ENCODE results near the gene UPK2. TPM values are rescaled to one million over a fixed set of nuclear protein-coding genes. Genes with fewer than 3 reads are reported as not detected.

UPK2 gene
- total RNA-seq = not detected

GRCh38 chr11:118956094-118956846 lies at the start of gene UPK2:
TSS of gene UPK2 (plus strand) at chr11:118956298. CDS start at chr11:118956351, 53 bp downstream.
- Histone ChIP-seq H3K36me3 (no peaks in the 10 kb centered on the region), H3K4me3 (no peak within 1 kb of the TSS), H3K27ac (no peak within 1 kb of the TSS), H3K9me3 (no peaks in the 10 kb centered on the region), H3K4me1 (peaks cover 5% of the 10 kb centered on the region), H3K27me3 (peaks cover 3% of the 10 kb centered on the region)
- TF ChIP-seq CTCF (IDR thresholded peaks at IDR 0.05) (peak; percentile 93 to 99), POLR2A (IDR thresholded peaks at IDR 0.05) (no peak), EP300 (IDR thresholded peaks at IDR 0.05) (no peak), POLR2AphosphoS5 (IDR thresholded peaks at IDR 0.05) (peak in 1 of 3 donors; percentile 19)
- WGBS = no CpG with 5 or more reads among the region's 7 CpGs
- peak; percentile 91 for DNase-seq (ENCODE audit: low spot score in 2 of 2)

- no peaks in the 10 kb centered on the region for H3K9me3 ChIP-seq
- peak in 1 of 2 donors; percentile 91 for DNase-seq (ENCODE audit: low spot score in 2 of 2)
- H3K27ac ChIP-seq = peak overlapping the region; percentile 35
- TF ChIP-seq CTCF (IDR thresholded peaks at IDR 0.05) = peak; percentile 87 to 91
- TF ChIP-seq POLR2AphosphoS5 (IDR thresholded peaks at IDR 0.05) = peak in 1 of 3 donors; percentile 39
- no peak for TF ChIP-seq POLR2A (IDR thresholded peaks at IDR 0.05)
- TF ChIP-seq EP300 (IDR thresholded peaks at IDR 0.05) = no peak
- no peaks in the 10 kb centered on the region for H3K27me3 ChIP-seq
- H3K4me3 ChIP-seq = peak overlapping the region; percentile 15
- H3K36me3 ChIP-seq = peaks cover 42% of the 10 kb centered on the region
- WGBS = 21% methylated on average over 18 of the region's 24 CpGs
- peaks cover 58% of the 10 kb centered on the region for H3K4me1 ChIP-seq
Measured at GRCh38 chr11:118907051-118908042, 48.8 kb upstream of the UPK2 start.

- H3K4me3 ChIP-seq = no peak overlapping the region
- peaks cover 33% of the 10 kb centered on the region for H3K36me3 ChIP-seq
- 80% methylated on average over 5 of the region's 13 CpGs for WGBS
- no peaks in the 10 kb centered on the region for H3K27me3 ChIP-seq
- TF ChIP-seq POLR2AphosphoS5 (IDR thresholded peaks at IDR 0.05) = no peak
- no peak for TF ChIP-seq CTCF (IDR thresholded peaks at IDR 0.05)
- no peak for TF ChIP-seq POLR2A (IDR thresholded peaks at IDR 0.05)
- TF ChIP-seq EP300 (IDR thresholded peaks at IDR 0.05) = no peak
- H3K27ac ChIP-seq = peak overlapping the region; percentile 35
- DNase-seq (ENCODE audit: low spot score in 2 of 2) = no peak
- H3K9me3 ChIP-seq = no peaks in the 10 kb centered on the region
- peaks cover 67% of the 10 kb centered on the region for H3K4me1 ChIP-seq
Measured at GRCh38 chr11:118908264-118908663, 47.8 kb upstream of the UPK2 start.

GRCh38 chr11:118908901-118909618 lies 47.0 kb upstream of the UPK2 start:
- TF ChIP-seq POLR2A (IDR thresholded peaks at IDR 0.05) (peak in 1 of 2 donors; percentile 20), EP300 (IDR thresholded peaks at IDR 0.05) (no peak), POLR2AphosphoS5 (IDR thresholded peaks at IDR 0.05) (no peak), CTCF (IDR thresholded peaks at IDR 0.05) (no peak)
- WGBS = 7% methylated on average over 13 of the region's 17 CpGs
- H3K4me3 ChIP-seq = peak overlapping the region; percentile 38
- no peaks in the 10 kb centered on the region for H3K27me3 ChIP-seq
- peak overlapping the region; percentile 96 for H3K27ac ChIP-seq
- peaks cover 75% of the 10 kb centered on the region for H3K4me1 ChIP-seq
- peak in 1 of 2 donors; percentile 82 for DNase-seq (ENCODE audit: low spot score in 2 of 2)
- H3K9me3 ChIP-seq = no peaks in the 10 kb centered on the region
- H3K36me3 ChIP-seq = peaks cover 25% of the 10 kb centered on the region

Data from suprapubic skin (tissue), 4 donors.